Measurements from ENCODE around the gene FAM234A. TPM values are rescaled to one million over a fixed set of nuclear protein-coding genes. Genes with fewer than 3 reads are reported as not detected.
"Not testable (repeated sequence)": the region's sequence is repeated elsewhere in the genome, so short reads cannot be mapped to it uniquely, and the experiment has no call there.

FAM234A gene
- total and polyA plus RNA-seq, 2 donors (not counting 1 experiment from before 2014, with no cell fraction given), result 64.8 to 68.5 TPM

DNA sequence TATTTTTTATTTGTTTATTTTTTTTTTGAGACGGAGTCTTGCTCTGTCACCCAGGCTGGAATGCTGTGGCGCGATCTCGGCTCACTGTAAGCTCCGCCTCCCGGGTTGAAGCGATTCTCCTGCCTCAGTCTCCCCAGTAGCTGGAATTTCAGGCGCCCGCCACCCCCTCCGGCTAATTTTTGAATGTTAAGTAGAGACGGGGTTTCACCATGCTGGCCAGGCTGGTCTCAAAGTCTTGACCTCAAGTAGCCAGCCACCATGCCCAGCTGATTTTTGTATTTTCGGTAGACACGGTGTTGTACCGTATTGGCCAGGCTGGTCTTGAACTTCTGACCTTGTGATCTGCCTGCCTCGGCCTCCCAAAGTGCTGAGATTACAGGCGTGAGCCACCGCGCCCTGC lies 4.3 kb upstream of the FAM234A start:
- not testable (repeated sequence) for H3K27me3 ChIP-seq (ENCODE audit: control insufficient read depth, insufficient read depth, low read length); H3K4me1 ChIP-seq (ENCODE audit: control insufficient read depth, extremely low read depth, insufficient read depth, low read length); H2AFZ ChIP-seq (ENCODE audit: low read length); H4K20me1 ChIP-seq (ENCODE audit: control insufficient read depth, extremely low read depth, insufficient read depth, low read length); H3K4me2 ChIP-seq (ENCODE audit: extremely low read depth, insufficient read depth, low read length); DNase-seq (ENCODE audit: low read depth in 2 of 2); H3K9me3 ChIP-seq (ENCODE audit: control insufficient read depth, insufficient read depth, low read depth, low read length); H3K9ac ChIP-seq (ENCODE audit: insufficient read depth, low read length); H3K4me3 ChIP-seq (replicated peaks in 1 of 4; ENCODE audit: control extremely low read depth in 1 of 4, insufficient read depth in 1 of 4, low read depth in 3 of 4, low read length in 4 of 4); H3K27ac ChIP-seq (ENCODE audit: insufficient read depth, low read length); H3K36me3 ChIP-seq (ENCODE audit: control insufficient read depth, insufficient read depth, low read length)
- H3K79me2 ChIP-seq (ENCODE audit: control insufficient read depth, insufficient read depth, low read length), result peaks cover 30% of the 10 kb centered on the region

DNA sequence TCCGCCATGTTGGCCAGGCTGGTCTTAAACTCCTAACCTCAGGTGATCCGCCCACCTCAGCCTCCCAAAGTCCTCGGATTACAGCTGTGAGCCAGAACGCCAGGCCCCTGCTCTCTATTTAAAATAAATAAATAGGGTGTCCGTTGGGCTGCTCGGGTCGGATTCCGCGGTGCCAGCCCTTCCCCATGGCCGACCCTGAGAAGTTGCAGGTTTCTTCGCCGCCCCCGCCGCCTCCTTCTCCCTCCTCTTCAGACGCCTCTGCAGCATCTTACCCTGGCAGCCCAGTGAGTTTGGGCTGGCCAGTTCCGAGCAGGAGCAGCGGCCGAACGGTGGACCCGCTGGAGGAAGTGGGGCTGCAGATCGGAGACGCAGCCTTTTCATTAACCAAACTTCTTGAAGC lies 3.7 kb upstream of the FAM234A start:
- Histone ChIP-seq H3K4me1 (ENCODE audit: control insufficient read depth, extremely low read depth, insufficient read depth, low read length) (peaks cover 3% of the 10 kb centered on the region), H3K9ac (ENCODE audit: insufficient read depth, low read length) (no peak overlapping the region), H3K79me2 (ENCODE audit: control insufficient read depth, insufficient read depth, low read length) (peaks cover 27% of the 10 kb centered on the region), H4K20me1 (ENCODE audit: control insufficient read depth, extremely low read depth, insufficient read depth, low read length) (no peaks in the 10 kb centered on the region), H3K27ac (ENCODE audit: insufficient read depth, low read length) (no peak overlapping the region), H3K36me3 (ENCODE audit: control insufficient read depth, insufficient read depth, low read length) (peaks cover 4% of the 10 kb centered on the region), H2AFZ (ENCODE audit: low read length) (no peak overlapping the region), H3K27me3 (ENCODE audit: control insufficient read depth, insufficient read depth, low read length) (no peaks in the 10 kb centered on the region), H3K4me2 (ENCODE audit: extremely low read depth, insufficient read depth, low read length) (no peak overlapping the region), H3K9me3 (ENCODE audit: control insufficient read depth, insufficient read depth, low read depth, low read length) (no peaks in the 10 kb centered on the region), H3K4me3 (replicated peaks in 1 of 4; ENCODE audit: control extremely low read depth in 1 of 4, insufficient read depth in 1 of 4, low read depth in 3 of 4, low read length in 4 of 4) (no peak overlapping the region)
- no peak for TF ChIP-seq EZH2 (IDR thresholded peaks at IDR 0.05; ENCODE audit: low read length, missing control alignments)
- TF ChIP-seq, protein P1, sequence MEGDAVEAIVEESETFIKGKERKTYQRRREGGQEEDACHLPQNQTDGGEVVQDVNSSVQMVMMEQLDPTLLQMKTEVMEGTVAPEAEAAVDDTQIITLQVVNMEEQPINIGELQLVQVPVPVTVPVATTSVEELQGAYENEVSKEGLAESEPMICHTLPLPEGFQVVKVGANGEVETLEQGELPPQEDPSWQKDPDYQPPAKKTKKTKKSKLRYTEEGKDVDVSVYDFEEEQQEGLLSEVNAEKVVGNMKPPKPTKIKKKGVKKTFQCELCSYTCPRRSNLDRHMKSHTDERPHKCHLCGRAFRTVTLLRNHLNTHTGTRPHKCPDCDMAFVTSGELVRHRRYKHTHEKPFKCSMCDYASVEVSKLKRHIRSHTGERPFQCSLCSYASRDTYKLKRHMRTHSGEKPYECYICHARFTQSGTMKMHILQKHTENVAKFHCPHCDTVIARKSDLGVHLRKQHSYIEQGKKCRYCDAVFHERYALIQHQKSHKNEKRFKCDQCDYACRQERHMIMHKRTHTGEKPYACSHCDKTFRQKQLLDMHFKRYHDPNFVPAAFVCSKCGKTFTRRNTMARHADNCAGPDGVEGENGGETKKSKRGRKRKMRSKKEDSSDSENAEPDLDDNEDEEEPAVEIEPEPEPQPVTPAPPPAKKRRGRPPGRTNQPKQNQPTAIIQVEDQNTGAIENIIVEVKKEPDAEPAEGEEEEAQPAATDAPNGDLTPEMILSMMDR (conservative IDR thresholded peaks at IDR 0.05 in 1 of 2, IDR thresholded peaks at IDR 0.05 in 1 of 2; ENCODE audit: low read depth in 1 of 2, low read length in 2 of 2), result no peak
- DNase-seq (ENCODE audit: low read depth in 2 of 2), result no peak

GRCh38 chr16:239948-240277 lies 5.3 kb downstream of the FAM234A start:
- H2AFZ ChIP-seq (ENCODE audit: low read length), result no peak overlapping the region
- no peaks in the 10 kb centered on the region for H3K27me3 ChIP-seq (ENCODE audit: control insufficient read depth, insufficient read depth, low read length)
- peak overlapping the region; percentile 38 for H3K27ac ChIP-seq (ENCODE audit: insufficient read depth, low read length)
- H3K4me2 ChIP-seq (ENCODE audit: extremely low read depth, insufficient read depth, low read length), result no peak overlapping the region
- H3K36me3 ChIP-seq (ENCODE audit: control insufficient read depth, insufficient read depth, low read length), result no peaks in the 10 kb centered on the region
- no peak overlapping the region for H3K4me3 ChIP-seq (replicated peaks in 1 of 4; ENCODE audit: control extremely low read depth in 1 of 4, insufficient read depth in 1 of 4, low read depth in 3 of 4, low read length in 4 of 4)
- DNase-seq (ENCODE audit: low read depth in 2 of 2), result peak in 1 of 2 donors; percentile 23
- TF ChIP-seq, protein P1 (conservative IDR thresholded peaks at IDR 0.05 in 1 of 2, IDR thresholded peaks at IDR 0.05 in 1 of 2; ENCODE audit: low read depth in 1 of 2, low read length in 2 of 2), result no peak
- no peak for TF ChIP-seq EZH2 (IDR thresholded peaks at IDR 0.05; ENCODE audit: low read length, missing control alignments)
- H3K4me1 ChIP-seq (ENCODE audit: control insufficient read depth, extremely low read depth, insufficient read depth, low read length), result no peaks in the 10 kb centered on the region
- no peaks in the 10 kb centered on the region for H3K79me2 ChIP-seq (ENCODE audit: control insufficient read depth, insufficient read depth, low read length)
- no peaks in the 10 kb centered on the region for H4K20me1 ChIP-seq (ENCODE audit: control insufficient read depth, extremely low read depth, insufficient read depth, low read length)
- H3K9ac ChIP-seq (ENCODE audit: insufficient read depth, low read length), result no peak overlapping the region
- H3K9me3 ChIP-seq (ENCODE audit: control insufficient read depth, insufficient read depth, low read depth, low read length), result no peaks in the 10 kb centered on the region
